ENCODE data around the gene GTF2F2. TPM values are rescaled to one million over a fixed set of nuclear protein-coding genes. Genes with fewer than 3 reads are reported as not detected.
"Not testable (repeated sequence)": the region's sequence is repeated elsewhere in the genome, so short reads cannot be mapped to it uniquely, and the experiment has no call there.

Gene GTF2F2
- total RNA-seq, 4 donors from 2014 or later: 11.5 to 16.9 (median 13.3) TPM

DNA sequence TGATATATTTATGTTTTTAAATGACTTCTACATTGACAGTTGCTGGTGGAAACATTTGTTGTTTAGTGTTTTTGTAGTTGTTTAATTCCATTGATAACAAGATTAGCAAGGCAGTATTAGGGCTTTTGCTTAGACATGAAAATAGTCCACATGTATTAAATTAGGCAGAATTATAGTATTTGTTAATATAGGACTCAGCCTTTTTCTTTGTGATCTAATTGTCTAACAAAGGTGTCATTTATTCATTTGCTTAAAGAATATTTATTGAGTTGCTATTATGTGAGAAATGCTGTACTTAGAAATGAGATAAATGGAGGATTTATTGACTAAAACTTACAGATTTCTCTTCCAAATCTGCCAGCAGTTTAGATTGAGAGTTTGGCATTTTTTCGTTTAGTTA lies 122.2 kb downstream of the GTF2F2 start:
- Histone ChIP-seq H3K4me3 (no peak overlapping the region), H3K27ac (peak overlapping the region in 2 of 4 donors; percentile 52 to 59), H3K36me3 (no peaks in the 10 kb centered on the region), H3K27me3 (no peaks in the 10 kb centered on the region), H3K9me3 (no peaks in the 10 kb centered on the region), H3K4me1 (peaks cover 16 to 21% of the 10 kb centered on the region in 2 donors)
- DNase-seq (no peak), ATAC-seq (no peak)
- in situ Hi-C loops (cut with MboI; ENCODE audit: low sequenced_read_pairs in 4 of 4) (no loop called here), intact Hi-C loops (cut with DNase I; ENCODE audit: low total_unique reads) (no loop called here)
- TF ChIP-seq, protein P1, sequence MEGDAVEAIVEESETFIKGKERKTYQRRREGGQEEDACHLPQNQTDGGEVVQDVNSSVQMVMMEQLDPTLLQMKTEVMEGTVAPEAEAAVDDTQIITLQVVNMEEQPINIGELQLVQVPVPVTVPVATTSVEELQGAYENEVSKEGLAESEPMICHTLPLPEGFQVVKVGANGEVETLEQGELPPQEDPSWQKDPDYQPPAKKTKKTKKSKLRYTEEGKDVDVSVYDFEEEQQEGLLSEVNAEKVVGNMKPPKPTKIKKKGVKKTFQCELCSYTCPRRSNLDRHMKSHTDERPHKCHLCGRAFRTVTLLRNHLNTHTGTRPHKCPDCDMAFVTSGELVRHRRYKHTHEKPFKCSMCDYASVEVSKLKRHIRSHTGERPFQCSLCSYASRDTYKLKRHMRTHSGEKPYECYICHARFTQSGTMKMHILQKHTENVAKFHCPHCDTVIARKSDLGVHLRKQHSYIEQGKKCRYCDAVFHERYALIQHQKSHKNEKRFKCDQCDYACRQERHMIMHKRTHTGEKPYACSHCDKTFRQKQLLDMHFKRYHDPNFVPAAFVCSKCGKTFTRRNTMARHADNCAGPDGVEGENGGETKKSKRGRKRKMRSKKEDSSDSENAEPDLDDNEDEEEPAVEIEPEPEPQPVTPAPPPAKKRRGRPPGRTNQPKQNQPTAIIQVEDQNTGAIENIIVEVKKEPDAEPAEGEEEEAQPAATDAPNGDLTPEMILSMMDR (IDR thresholded peaks at IDR 0.05 in 4 of 5, conservative IDR thresholded peaks at IDR 0.05 in 1 of 5): no peak
- TF ChIP-seq POLR2A (IDR thresholded peaks at IDR 0.05): no peak

DNA sequence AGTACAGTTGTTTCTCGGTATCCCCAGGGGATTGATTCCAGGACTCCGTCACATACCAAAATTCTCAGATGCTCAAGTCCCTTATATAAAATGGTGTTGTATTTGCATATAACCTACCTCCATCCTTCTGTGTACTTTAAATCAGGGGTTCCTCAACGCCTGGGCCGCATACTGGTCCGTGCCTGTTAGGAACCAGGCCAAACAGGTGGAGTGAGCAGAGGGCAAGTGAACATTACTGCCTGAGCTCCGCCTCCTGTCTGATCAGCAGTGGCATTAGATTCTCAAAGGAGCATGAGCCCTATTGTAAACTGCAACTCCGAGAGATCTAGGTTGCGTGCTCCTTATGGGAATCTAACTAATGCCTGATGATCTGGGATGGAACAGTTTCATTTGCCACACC lies 122.8 kb downstream of the GTF2F2 start:
- Histone ChIP-seq H3K9me3 (no peaks in the 10 kb centered on the region), H3K36me3 (no peaks in the 10 kb centered on the region), H3K27ac (peak overlapping the region in 2 of 4 donors; percentile 52 to 59), H3K27me3 (no peaks in the 10 kb centered on the region), H3K4me3 (no peak overlapping the region), H3K4me1 (peaks cover 16 to 21% of the 10 kb centered on the region in 2 donors)
- DNase-seq: peak in 1 of 2 donors; percentile 34
- intact Hi-C loops (cut with DNase I; ENCODE audit: low total_unique reads) (no loop called here), in situ Hi-C loops (cut with MboI; ENCODE audit: low sequenced_read_pairs in 4 of 4) (no loop called here)
- no peak for TF ChIP-seq POLR2A (IDR thresholded peaks at IDR 0.05)
- TF ChIP-seq, protein P1 (IDR thresholded peaks at IDR 0.05 in 4 of 5, conservative IDR thresholded peaks at IDR 0.05 in 1 of 5): no peak
- ATAC-seq: peak; percentile 47 to 52

DNA sequence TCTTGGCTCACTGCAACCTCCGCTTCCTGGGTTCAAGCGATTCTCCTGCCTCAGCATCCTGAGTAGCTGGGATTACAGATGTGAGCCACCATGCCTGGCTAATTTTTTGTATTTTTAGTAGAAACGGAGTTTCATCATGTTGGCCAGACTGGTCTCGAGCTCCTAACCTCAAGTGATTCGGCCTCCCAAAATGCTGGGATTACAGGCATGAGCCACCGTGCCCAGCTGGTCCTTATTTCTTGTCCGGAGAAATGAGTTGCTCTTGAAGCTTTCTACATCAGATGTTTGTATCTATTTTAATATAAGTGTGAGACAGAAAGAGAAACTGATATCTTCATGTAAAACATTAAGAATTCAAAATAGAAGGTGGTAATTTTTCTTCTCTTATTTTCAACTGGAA lies 124.4 kb downstream of the GTF2F2 start:
- peaks cover 16 to 27% of the 10 kb centered on the region in 2 donors for H3K4me1 ChIP-seq
- H3K27me3 ChIP-seq; H3K9me3 ChIP-seq; H3K4me3 ChIP-seq; DNase-seq; H3K36me3 ChIP-seq; H3K27ac ChIP-seq; intact Hi-C loops (cut with DNase I; ENCODE audit: low total_unique reads); in situ Hi-C loops (cut with MboI; ENCODE audit: low sequenced_read_pairs in 4 of 4); ATAC-seq: not testable (repeated sequence)

DNA sequence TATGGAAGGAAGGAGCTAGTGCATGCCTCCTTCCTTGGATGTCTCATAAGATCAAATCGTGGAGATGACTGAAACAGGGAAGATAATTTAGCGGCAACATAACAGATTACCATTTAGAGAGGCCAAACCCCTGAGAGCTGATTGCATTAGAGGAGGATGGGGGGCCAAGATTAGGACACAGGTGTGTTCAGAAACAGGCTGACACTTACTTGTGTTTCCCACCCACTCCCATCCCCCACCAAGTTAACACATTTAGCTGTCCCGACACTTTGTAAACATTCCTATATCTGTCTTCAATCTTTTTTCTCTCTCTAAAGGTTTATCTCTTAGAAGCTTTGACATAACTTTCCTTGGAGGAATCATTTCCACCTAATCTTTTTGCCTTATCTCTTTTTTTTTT lies 129.4 kb downstream of the GTF2F2 start:
- H3K9me3 ChIP-seq: no peaks in the 10 kb centered on the region
- in situ Hi-C loops (cut with MboI; ENCODE audit: low sequenced_read_pairs in 4 of 4): no loop called here
- no peak for TF ChIP-seq POLR2A (IDR thresholded peaks at IDR 0.05)
- TF ChIP-seq, protein P1 (IDR thresholded peaks at IDR 0.05 in 4 of 5, conservative IDR thresholded peaks at IDR 0.05 in 1 of 5): no peak

DNA sequence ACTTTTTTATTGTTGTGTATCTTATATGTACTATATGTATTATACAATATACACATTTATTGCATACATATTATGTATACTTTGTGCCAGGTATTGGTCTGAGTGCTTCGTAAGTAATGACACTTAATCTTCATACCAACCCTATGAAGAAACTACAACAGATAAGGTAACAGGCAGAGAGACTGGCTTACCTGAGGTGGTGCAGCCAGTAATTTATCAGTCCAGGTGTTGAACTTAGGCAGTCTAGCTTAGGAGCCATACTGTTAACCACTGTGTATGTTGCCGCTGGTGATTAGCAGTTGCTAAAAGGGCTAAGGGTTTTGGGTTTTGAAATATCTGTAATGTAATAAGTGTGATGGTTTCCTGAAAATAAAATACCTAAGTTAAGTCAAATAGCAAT lies 134.1 kb downstream of the GTF2F2 start:
- no peaks in the 10 kb centered on the region for H3K9me3 ChIP-seq
- intact Hi-C loops (cut with DNase I; ENCODE audit: low total_unique reads): no loop called here

More for the DNA sequence above, 129.4 kb downstream of the GTF2F2 start:
- ATAC-seq: no peak
- H3K27ac ChIP-seq: no peak overlapping the region
- peaks cover 0 to 4% of the 10 kb centered on the region in 2 donors for H3K36me3 ChIP-seq
- DNase-seq: no peak
- intact Hi-C loops (cut with DNase I; ENCODE audit: low total_unique reads): no loop called here
- H3K4me1 ChIP-seq: peaks cover 0 to 6% of the 10 kb centered on the region in 2 donors
- H3K27me3 ChIP-seq: no peaks in the 10 kb centered on the region
- no peak overlapping the region for H3K4me3 ChIP-seq

More for the DNA sequence above, 134.1 kb downstream of the GTF2F2 start:
- no peak for ATAC-seq
- H3K27ac ChIP-seq: no peak overlapping the region
- DNase-seq: no peak
- H3K4me1 ChIP-seq: peaks cover under 1 to 9% of the 10 kb centered on the region in 2 donors
- no peak overlapping the region for H3K4me3 ChIP-seq
- TF ChIP-seq, protein P1 (IDR thresholded peaks at IDR 0.05 in 4 of 5, conservative IDR thresholded peaks at IDR 0.05 in 1 of 5): no peak
- TF ChIP-seq POLR2A (IDR thresholded peaks at IDR 0.05): no peak
- no peaks in the 10 kb centered on the region for H3K27me3 ChIP-seq
- in situ Hi-C loops (cut with MboI; ENCODE audit: low sequenced_read_pairs in 4 of 4): no loop called here
- peaks cover 0 to 4% of the 10 kb centered on the region in 2 donors for H3K36me3 ChIP-seq
